Stomach (tissue), 4 donors: ENCODE results near the gene GPR68.

Experiments
- POLR2A ChIP-seq, 4 donors: fragments of 450-650 bp; IDR thresholded peaks; one replicate each; pipeline ENCODE4 v1.6.1; 2016; ENCODE audit warnings: antibody characterized with exemption in 4 of 4, control low read depth in 2 of 4, mild to moderate bottlenecking in 1 of 4, moderate library complexity in 1 of 4
- POLR2AphosphoS5 ChIP-seq, 3 donors: sonication (generic); formaldehyde crosslinking; IDR thresholded peaks; one replicate each; pipeline ENCODE4 v1.6.1; 2016; ENCODE audit warnings: antibody characterized with exemption in 3 of 3
- TF ChIP-seq, protein P1 (sequence below), 7 experiments: fragments of 450-650 bp in 4 of 7; fragments of 200-600 bp in 3 of 7; sonication (generic) in 3 of 7; IDR thresholded peaks; one replicate each; pipeline ENCODE4 v1.5.1; 2016 to 2019; ENCODE audit warnings: antibody characterized with exemption in 7 of 7, control low read depth in 2 of 7, mild to moderate bottlenecking in 1 of 7

DNA sequence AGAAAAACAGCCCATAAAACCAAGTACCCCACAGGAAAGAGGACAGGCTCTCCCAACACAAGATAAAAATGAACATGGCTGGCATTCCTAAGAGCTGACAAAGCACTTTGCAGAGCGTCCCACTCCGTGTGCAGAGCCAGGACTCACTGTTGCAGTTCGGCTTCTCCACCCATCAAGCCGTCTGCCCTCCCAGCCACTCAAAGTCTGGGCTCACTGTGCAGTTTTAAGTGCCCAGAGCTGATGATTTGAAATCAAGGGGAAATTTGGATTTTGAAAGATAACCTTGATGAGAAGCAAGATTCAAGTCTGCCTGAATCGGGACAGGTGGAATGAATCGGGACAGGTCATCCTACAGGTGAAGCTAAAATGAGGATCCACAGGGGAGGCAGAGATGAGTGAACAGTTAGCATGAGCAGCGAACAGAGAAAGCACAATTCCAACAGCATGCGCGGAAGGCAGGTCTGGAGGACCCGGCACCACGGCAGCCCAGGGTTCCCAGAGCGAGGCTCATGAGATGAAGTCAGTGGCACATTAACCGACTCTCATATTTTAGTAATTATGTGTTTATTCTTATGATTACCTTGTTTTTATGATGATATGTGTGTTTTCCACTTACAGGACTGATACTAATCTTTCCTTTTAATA lies 39.8 kb upstream of the GPR68 start:
- TF ChIP-seq, protein P1, sequence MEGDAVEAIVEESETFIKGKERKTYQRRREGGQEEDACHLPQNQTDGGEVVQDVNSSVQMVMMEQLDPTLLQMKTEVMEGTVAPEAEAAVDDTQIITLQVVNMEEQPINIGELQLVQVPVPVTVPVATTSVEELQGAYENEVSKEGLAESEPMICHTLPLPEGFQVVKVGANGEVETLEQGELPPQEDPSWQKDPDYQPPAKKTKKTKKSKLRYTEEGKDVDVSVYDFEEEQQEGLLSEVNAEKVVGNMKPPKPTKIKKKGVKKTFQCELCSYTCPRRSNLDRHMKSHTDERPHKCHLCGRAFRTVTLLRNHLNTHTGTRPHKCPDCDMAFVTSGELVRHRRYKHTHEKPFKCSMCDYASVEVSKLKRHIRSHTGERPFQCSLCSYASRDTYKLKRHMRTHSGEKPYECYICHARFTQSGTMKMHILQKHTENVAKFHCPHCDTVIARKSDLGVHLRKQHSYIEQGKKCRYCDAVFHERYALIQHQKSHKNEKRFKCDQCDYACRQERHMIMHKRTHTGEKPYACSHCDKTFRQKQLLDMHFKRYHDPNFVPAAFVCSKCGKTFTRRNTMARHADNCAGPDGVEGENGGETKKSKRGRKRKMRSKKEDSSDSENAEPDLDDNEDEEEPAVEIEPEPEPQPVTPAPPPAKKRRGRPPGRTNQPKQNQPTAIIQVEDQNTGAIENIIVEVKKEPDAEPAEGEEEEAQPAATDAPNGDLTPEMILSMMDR (IDR thresholded peaks at IDR 0.05): no peak
- TF ChIP-seq POLR2AphosphoS5 (IDR thresholded peaks at IDR 0.05) (no peak), POLR2A (IDR thresholded peaks at IDR 0.05) (no peak)
